SK-N-SH (cell line): ENCODE data around the gene ASIC1. TPM values are rescaled to one million over a fixed set of nuclear protein-coding genes. Genes with fewer than 3 reads are reported as not detected.
A peak's percentile ranks its signal among the peaks of the same experiment; 100 is the strongest.

Source experiments
- CTCF ChIA-PET: fragments of 300-600, 350-600 bp; formaldehyde crosslinking; extraction: SDS; loops from one replicate; lab custom pipeline; 2021; lab: Yijun Ruan, JAX
- POLR2A ChIA-PET: fragments of 350-600 bp; sonication (Branson Sonifier 250); formaldehyde crosslinking; extraction: SDS; loops from one replicate; lab custom pipeline; 2020; ENCODE audit warnings: antibody characterized with exemption, inconsistent platforms; lab: Yijun Ruan, JAX
- DNase-seq: peaks from one replicate; pipeline ENCODE4 v3.0.0; 2012
- H2AFZ ChIP-seq: fragments of 200-600 bp; sonication (generic); 2 replicates; pipeline ENCODE4 v1.8.1; 2016; ENCODE audit warnings: antibody characterized with exemption, mild to moderate bottlenecking, low read depth
- H3F3A ChIP-seq: fragments of 200-600 bp; sonication (generic); replicated peaks from 2 replicates; pipeline ENCODE3; 2016; ENCODE audit warnings: antibody characterized with exemption, mild to moderate bottlenecking; ENCODE audit not compliant: insufficient read depth
- H3K27ac ChIP-seq, 2 experiments: fragments of 200-500 bp in 1 of 2; fragments of 200-600 bp in 1 of 2; sonication (Bioruptor generic) in 1 of 2; sonication (generic), shearing (Covaris generic) in 1 of 2; 2 replicates each; pipeline versions ENCODE4 v1.5.1 to v1.6.1; 2014 to 2016; ENCODE audit warnings: low read depth in 2 of 2, inconsistent platforms in 1 of 2, low read length in 1 of 2, mild to moderate bottlenecking in 1 of 2, mixed read lengths in 1 of 2
- H3K27me3 ChIP-seq: fragments of 200-600 bp; sonication (generic), shearing (Covaris generic); 2 replicates; pipeline ENCODE4 v1.6.1; 2016; ENCODE audit warnings: mixed run types; ENCODE audit not compliant: insufficient read depth
- H3K36me3 ChIP-seq, 2 experiments: fragments of 200-500 bp in 1 of 2; fragments of 200-600 bp in 1 of 2; sonication (Bioruptor generic) in 1 of 2; sonication (generic) in 1 of 2; replicated peaks in 1 of 2; 2 replicates each; pipeline versions ENCODE3 to v1.5.1; 2014 to 2016; ENCODE audit warnings: low read length in 1 of 2, mild to moderate bottlenecking in 1 of 2; ENCODE audit not compliant: insufficient read depth in 2 of 2, control insufficient read depth in 1 of 2
- H3K4me1 ChIP-seq, 2 experiments: fragments of 200-500 bp in 1 of 2; fragments of 200-600 bp in 1 of 2; sonication (Bioruptor generic) in 1 of 2; sonication (generic), shearing (Covaris generic) in 1 of 2; 2 replicates each; pipeline versions ENCODE4 v1.5.1 to v1.6.1; 2014 to 2016; ENCODE audit warnings: low read depth in 1 of 2, low read length in 1 of 2, mixed run types in 1 of 2; ENCODE audit not compliant: insufficient read depth in 2 of 2, control insufficient read depth in 1 of 2
- H3K4me2 ChIP-seq: fragments of 200-600 bp; sonication (generic), shearing (Covaris generic); 2 replicates; pipeline ENCODE4 v1.6.1; 2017; ENCODE audit warnings: mixed run types
- H3K4me3 ChIP-seq, 2 experiments: fragments of 200-500 bp in 1 of 2; fragments of 200-600 bp in 1 of 2; sonication (Bioruptor generic) in 1 of 2; sonication (generic), shearing (Covaris generic) in 1 of 2; 2 replicates each; pipeline versions ENCODE4 v1.5.1 to v1.8.1; 2014 to 2016; ENCODE audit warnings: low read depth in 2 of 2, inconsistent platforms in 1 of 2, low read length in 1 of 2, mild to moderate bottlenecking in 1 of 2, mixed read lengths in 1 of 2, moderate library complexity in 1 of 2
- H3K79me2 ChIP-seq: fragments of 200-600 bp; sonication (generic); 2 replicates; pipeline ENCODE4 v1.8.1; 2017; ENCODE audit warnings: mild to moderate bottlenecking; ENCODE audit not compliant: insufficient read depth
- H3K9ac ChIP-seq: fragments of 200-600 bp; sonication (generic); 2 replicates; pipeline ENCODE4 v1.6.1; 2017; ENCODE audit warnings: mixed run types
- H3K9me2 ChIP-seq: fragments of 200-600 bp; sonication (generic); 2 replicates; pipeline ENCODE4 v1.6.1; 2017; ENCODE audit warnings: mixed run types
- H3K9me3 ChIP-seq: fragments of 200-600 bp; sonication (generic); 2 replicates; pipeline ENCODE4 v1.6.1; 2017; ENCODE audit warnings: mixed run types, mild to moderate bottlenecking, moderate library complexity
- H4K20me1 ChIP-seq: fragments of 200-600 bp; sonication (generic); 2 replicates; pipeline ENCODE4 v1.6.1; 2017; ENCODE audit warnings: mild to moderate bottlenecking, mixed run types; ENCODE audit not compliant: insufficient read depth
- EZH2phosphoT487 ChIP-seq: fragments of 200-600 bp; sonication (generic); IDR thresholded peaks from 2 replicates; pipeline ENCODE4 v1.6.1; 2017; ENCODE audit warnings: low read depth, mixed run types, mild to moderate bottlenecking, antibody characterized with exemption, moderate library complexity, borderline replicate concordance
- GATA2 ChIP-seq: sonication (generic); formaldehyde crosslinking; IDR thresholded peaks from 2 replicates; pipeline ENCODE4 v1.5.0; 2020; ENCODE audit warnings: mild to moderate bottlenecking, missing genetic modification reagents
- MEF2A ChIP-seq: IDR thresholded peaks from 2 replicates; pipeline ENCODE4 v1.4.0; 2012; ENCODE audit warnings: low read depth, borderline replicate concordance
- MXI1 ChIP-seq: IDR thresholded peaks from 2 replicates; pipeline ENCODE4 v1.6.1; 2012; ENCODE audit warnings: mild to moderate bottlenecking, low read depth, low read length, improper control_type of control experiment
- NRF1 ChIP-seq: IDR thresholded peaks from 2 replicates; pipeline ENCODE4 v1.6.1; 2012; ENCODE audit warnings: low read depth, mild to moderate bottlenecking, low read length
- POLR2AphosphoS5 ChIP-seq: IDR thresholded peaks from 2 replicates; pipeline ENCODE4 v1.6.1; 2012; ENCODE audit warnings: low read depth, low read length
- RAD21 ChIP-seq: IDR thresholded peaks from 2 replicates; pipeline ENCODE4 v1.6.1; 2012; ENCODE audit warnings: mild to moderate bottlenecking, low read length
- SMC3 ChIP-seq: IDR thresholded peaks from 2 replicates; pipeline ENCODE4 v1.6.1; 2012; ENCODE audit warnings: low read depth, low read length, improper control_type of control experiment
- TCF12 ChIP-seq: IDR thresholded peaks from 2 replicates; pipeline ENCODE4 v1.4.0; 2012
- YY1 ChIP-seq: IDR thresholded peaks from 2 replicates; pipeline ENCODE4 v1.4.0; 2012; ENCODE audit warnings: low read depth, mild to moderate bottlenecking
- WGBS: methylation state at CpG from one replicate; pipeline ENCODE4 v1.1.6; 2017; ENCODE audit warnings: low lambda C conversion rate; 5-methylcytosine and 5-hydroxymethylcytosine counted together
- polyA plus RNA-seq, 3 experiments: library from polyadenylated mRNA; depleted of rRNA; stranded (reverse); fragments of >200 nt; gene quantifications; 2 replicates each; pipeline ENCODE4 v1.2.3, GENCODE V29; 2012
- TF ChIP-seq, protein P1 (sequence below): IDR thresholded peaks from 2 replicates; pipeline ENCODE4 v1.4.0; 2012; ENCODE audit warnings: low read depth, borderline replicate concordance
- TF ChIP-seq, protein P2 (sequence below): fragments of 200-600 bp; sonication (generic); IDR thresholded peaks from 2 replicates; pipeline ENCODE4 v1.6.1; 2017; ENCODE audit warnings: antibody characterized with exemption, mild to moderate bottlenecking, moderate library complexity

Gene ASIC1
- polyA plus RNA-seq, 1 of the 3 experiments (the other 2 are of a cell fraction): 28.4 TPM

DNA sequence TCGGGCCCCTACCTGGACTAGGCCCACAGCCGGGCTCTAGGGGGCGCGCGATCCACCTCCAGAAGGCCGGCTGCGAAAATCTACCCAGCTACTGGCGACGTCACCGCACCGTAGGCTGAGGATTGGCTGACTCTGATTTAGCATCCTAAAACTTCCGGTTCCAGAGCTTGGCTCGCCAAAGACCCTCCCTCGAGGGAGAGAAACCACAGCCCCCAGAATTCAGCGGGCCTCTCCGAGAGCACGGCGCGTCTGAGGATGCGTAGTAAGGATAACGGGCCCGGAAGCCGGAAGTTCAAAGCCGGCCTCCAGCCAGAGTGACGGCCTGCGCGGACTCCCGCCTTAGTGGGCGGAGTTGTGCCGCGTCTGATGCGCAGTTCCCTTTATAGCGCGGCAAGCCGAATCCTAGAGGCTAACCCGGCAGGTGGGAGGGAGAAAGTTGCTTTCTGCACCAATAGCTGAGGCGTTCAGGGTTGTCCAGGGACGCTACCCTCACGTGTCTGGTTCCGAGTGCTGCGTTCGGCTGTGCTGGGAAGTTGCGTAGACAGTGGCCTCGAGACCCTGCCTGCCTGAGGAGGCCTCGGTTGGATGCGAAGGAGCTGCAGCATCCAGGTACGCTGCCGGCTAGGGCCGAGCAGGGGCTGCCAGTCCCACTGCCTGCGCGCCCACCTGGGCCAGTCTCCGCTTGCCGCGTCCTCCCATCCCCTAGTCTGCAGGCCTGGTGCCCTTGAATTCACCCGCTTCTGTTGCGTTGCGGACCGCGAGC, 54.5 kb downstream of the ASIC1 start, which contains the start of gene COX14 (continued):
- TF ChIP-seq, protein P1, sequence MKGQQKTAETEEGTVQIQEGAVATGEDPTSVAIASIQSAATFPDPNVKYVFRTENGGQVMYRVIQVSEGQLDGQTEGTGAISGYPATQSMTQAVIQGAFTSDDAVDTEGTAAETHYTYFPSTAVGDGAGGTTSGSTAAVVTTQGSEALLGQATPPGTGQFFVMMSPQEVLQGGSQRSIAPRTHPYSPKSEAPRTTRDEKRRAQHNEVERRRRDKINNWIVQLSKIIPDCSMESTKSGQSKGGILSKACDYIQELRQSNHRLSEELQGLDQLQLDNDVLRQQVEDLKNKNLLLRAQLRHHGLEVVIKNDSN: peak; percentile 89
- TF ChIP-seq MXI1 (peak; percentile 99), NRF1 (peak; percentile 85), SMC3 (peak; percentile 42; the same call in 1 of the 2 replicates), MEF2A (no peak), GATA2 (CRISPR knock-in tag) (no peak), POLR2AphosphoS5 (peak; percentile 92), EZH2phosphoT487 (no peak), TCF12 (no peak), RAD21 (peak; percentile 49)
- TF ChIP-seq, protein P2, sequence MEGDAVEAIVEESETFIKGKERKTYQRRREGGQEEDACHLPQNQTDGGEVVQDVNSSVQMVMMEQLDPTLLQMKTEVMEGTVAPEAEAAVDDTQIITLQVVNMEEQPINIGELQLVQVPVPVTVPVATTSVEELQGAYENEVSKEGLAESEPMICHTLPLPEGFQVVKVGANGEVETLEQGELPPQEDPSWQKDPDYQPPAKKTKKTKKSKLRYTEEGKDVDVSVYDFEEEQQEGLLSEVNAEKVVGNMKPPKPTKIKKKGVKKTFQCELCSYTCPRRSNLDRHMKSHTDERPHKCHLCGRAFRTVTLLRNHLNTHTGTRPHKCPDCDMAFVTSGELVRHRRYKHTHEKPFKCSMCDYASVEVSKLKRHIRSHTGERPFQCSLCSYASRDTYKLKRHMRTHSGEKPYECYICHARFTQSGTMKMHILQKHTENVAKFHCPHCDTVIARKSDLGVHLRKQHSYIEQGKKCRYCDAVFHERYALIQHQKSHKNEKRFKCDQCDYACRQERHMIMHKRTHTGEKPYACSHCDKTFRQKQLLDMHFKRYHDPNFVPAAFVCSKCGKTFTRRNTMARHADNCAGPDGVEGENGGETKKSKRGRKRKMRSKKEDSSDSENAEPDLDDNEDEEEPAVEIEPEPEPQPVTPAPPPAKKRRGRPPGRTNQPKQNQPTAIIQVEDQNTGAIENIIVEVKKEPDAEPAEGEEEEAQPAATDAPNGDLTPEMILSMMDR: peak; percentile 98

DNA sequence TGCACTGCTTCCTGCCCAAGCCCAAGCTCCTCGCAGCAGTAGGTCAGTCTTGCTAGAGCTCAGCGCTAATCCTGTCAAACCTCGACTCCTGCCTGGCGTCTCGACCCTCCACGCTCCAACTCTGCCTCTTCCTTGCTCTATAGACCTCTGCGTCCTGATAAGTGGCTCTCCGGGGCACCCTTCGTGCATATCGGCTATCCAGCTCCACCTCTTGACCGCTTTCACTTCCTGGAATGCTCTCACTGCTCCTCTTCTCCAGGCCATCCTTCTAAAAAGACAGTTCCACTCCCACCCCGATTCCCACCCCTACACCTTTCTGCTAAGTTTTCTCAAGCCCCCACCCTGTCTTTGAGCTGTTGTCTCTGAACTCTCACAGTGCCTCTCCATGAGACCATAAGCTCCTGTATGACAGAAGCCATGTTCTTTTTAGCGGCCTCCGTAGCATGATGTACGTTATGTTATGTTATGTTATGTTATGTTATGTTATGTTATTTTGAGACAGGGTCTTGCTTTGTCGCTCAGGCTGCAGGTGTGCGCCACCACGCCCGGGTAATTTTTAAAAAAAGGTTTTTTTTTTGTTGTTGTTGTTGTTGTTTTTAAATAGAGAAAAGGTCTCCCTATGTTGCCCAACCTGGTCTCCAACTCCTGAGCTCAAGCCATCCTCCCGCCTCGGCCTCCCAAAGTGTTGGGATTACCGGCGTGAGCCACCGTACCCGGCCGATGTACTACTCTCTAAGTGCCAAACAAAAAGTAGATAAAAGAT, 55.2 kb downstream of the ASIC1 start:
- WGBS: 2% methylated on average over 26 of the region's 26 CpGs
- ChIA-PET POLR2A (interaction anchor here (0.7 to 3.4 kb wide), 17 partner anchors 8 to 371 kb away, joined by 3 to 27 read pairs (median 3); partner anchors contain the start of genes CERS5, GPD1, SMARCD1 and TMBIM6), CTCF (interaction anchor here (1.3 to 5.5 kb wide), 20 partner anchors 13 to 245 kb away, joined by 4 to 96 read pairs (median 10); partner anchors contain the start of genes CERS5, GPD1 and SMARCD1)
- Histone ChIP-seq H3K4me2 (peak overlapping the region; percentile 87), H3K36me3 (peaks cover 0 to 14% of the 10 kb centered on the region in 2 experiments), H3K9ac (peak overlapping the region; percentile 79), H3K9me3 (no peaks in the 10 kb centered on the region), H4K20me1 (peaks cover 9% of the 10 kb centered on the region; the same call in 1 of the 2 replicates), H3K9me2 (no peaks in the 10 kb centered on the region), H2AFZ (peak overlapping the region; percentile 48), H3F3A (peaks cover 15% of the 10 kb centered on the region), H3K27me3 (no peaks in the 10 kb centered on the region), H3K27ac (peak overlapping the region; percentile 69 to 95), H3K4me3 (peak overlapping the region; percentile 67 to 99), H3K79me2 (peaks cover 50% of the 10 kb centered on the region), H3K4me1 (peaks cover 12 to 18% of the 10 kb centered on the region in 2 experiments; a peak in 2 of 4 replicates)
- TF ChIP-seq YY1 (0 out of 2 replicates have a peak, but pooled peaks have one; percentile 24), EZH2phosphoT487 (no peak)
- TF ChIP-seq, protein P2: 0 out of 2 replicates have a peak, but pooled peaks have one; percentile 7
- DNase-seq: peak; percentile 49
